Measurements from ENCODE around the gene KCP.

GRCh38 chr7:128833148-128833945 is 77.2 kb downstream of the KCP start:
- no peak for TF ChIP-seq CTCF (IDR thresholded peaks at IDR 0.05)
- TF ChIP-seq EZH2 (IDR thresholded peaks at IDR 0.05; ENCODE audit: borderline replicate concordance, insufficient read depth, low read depth, low read length, poor library complexity, severe bottlenecking): no peak
